K562 (cell line): ENCODE results near the gene SMC4.

Source experiments
- ETV6 ChIP-seq, 3 experiments: fragments of 150-350 bp in 1 of 3; sonication (generic) in 1 of 3; formaldehyde crosslinking in 1 of 3; IDR thresholded peaks; 2 replicates each; pipeline versions ENCODE4 v1.6.1 to v1.8.0; 2014 to 2022; ENCODE audit warnings: borderline replicate concordance in 2 of 3, low read depth in 2 of 3, antibody characterized with exemption in 1 of 3, low read length in 1 of 3, mild to moderate bottlenecking in 1 of 3, missing genetic modification reagents in 1 of 3
- EZH2 ChIP-seq: IDR thresholded peaks from 2 replicates; pipeline ENCODE4 v1.6.1; 2012; ENCODE audit warnings: low read depth, mild to moderate bottlenecking, inconsistent platforms, low read length, borderline replicate concordance
- GABPA ChIP-seq: fragments of 200-800 bp; sonication (Bioruptor generic); conservative IDR thresholded peaks from 2 replicates; pipeline ENCODE4 v1.6.1; 2016; ENCODE audit warnings: low read depth, missing genetic modification characterization, missing compliant biosample characterization
- HDAC2 ChIP-seq: fragments of 450-650 bp; IDR thresholded peaks from 2 replicates; pipeline ENCODE4 v1.6.1; 2016; ENCODE audit warnings: mild to moderate bottlenecking
- JUND ChIP-seq, 2 experiments: IDR thresholded peaks; 2 replicates in 1 of 2; 3 replicates in 1 of 2; pipeline ENCODE4 v1.6.1; 2011; ENCODE audit warnings: borderline replicate concordance in 2 of 2, low read depth in 2 of 2, low read length in 2 of 2, improper control_type of control experiment in 1 of 2, missing biosample characterization in 1 of 2, missing genetic modification characterization in 1 of 2, missing genetic modification reagents in 1 of 2
- NR2C2 ChIP-seq, 2 experiments: fragments of 200-800 bp in 1 of 2; sonication (Bioruptor generic) in 1 of 2; sonication (generic) in 1 of 2; formaldehyde crosslinking in 1 of 2; IDR thresholded peaks; 2 replicates each; pipeline versions ENCODE4 v1.6.1 to v1.8.0; 2016 to 2022; ENCODE audit warnings: mild to moderate bottlenecking in 1 of 2, missing compliant biosample characterization in 1 of 2, missing genetic modification characterization in 1 of 2, missing genetic modification reagents in 1 of 2
- RBM22 ChIP-seq: fragments of 200-400 bp; formaldehyde crosslinking; IDR thresholded peaks from 2 replicates; pipeline ENCODE4 v1.6.1; 2018; ENCODE audit warnings: low read length, low read depth; ENCODE audit not compliant: poor library complexity, severe bottlenecking
- SNIP1 ChIP-seq: fragments of 450-650 bp; IDR thresholded peaks from 2 replicates; pipeline ENCODE4 v1.7.1; 2017; ENCODE audit warnings: low read depth, mild to moderate bottlenecking
- SRSF9 ChIP-seq: fragments of 200-400 bp; formaldehyde crosslinking; IDR thresholded peaks from 2 replicates; pipeline ENCODE4 v1.6.1; 2017; ENCODE audit warnings: low read depth, low read length, borderline replicate concordance
- TF ChIP-seq, protein P1 (sequence below): fragments of 450-650 bp; formaldehyde crosslinking; IDR thresholded peaks from 2 replicates; pipeline ENCODE4 v1.4.0; 2020; ENCODE audit warnings: mild to moderate bottlenecking, mixed read lengths
- TF ChIP-seq, protein P2 (sequence below): sonication (generic); formaldehyde crosslinking; IDR thresholded peaks from 2 replicates; pipeline ENCODE4 v1.4.0; 2020; ENCODE audit warnings: mild to moderate bottlenecking, missing genetic modification reagents
- TF ChIP-seq, protein P3 (sequence below), 3 experiments: IDR thresholded peaks in 2 of 3; conservative IDR thresholded peaks in 1 of 3; 2 replicates each; pipeline ENCODE4 v1.5.1; 2011 to 2012; ENCODE audit warnings: low read length in 3 of 3, mild to moderate bottlenecking in 3 of 3, control low read depth in 2 of 3, improper control_type of control experiment in 1 of 3, inconsistent platforms in 1 of 3, low read depth in 1 of 3, mixed read lengths in 1 of 3, moderate library complexity in 1 of 3; ENCODE audit not compliant: insufficient read depth in 2 of 3
- TF ChIP-seq, protein P4 (sequence below): fragments of 150-350 bp; conservative IDR thresholded peaks from 2 replicates; pipeline ENCODE4 v1.6.1; 2014; ENCODE audit warnings: low read length

GRCh38 chr3:160434071-160434470, 34.6 kb downstream of the SMC4 start:
- TF ChIP-seq EZH2 (no peak), GABPA (tag) (no peak), SNIP1 (no peak), NR2C2 (CRISPR knock-in tag; IDR thresholded peaks at IDR 0.05) (no peak), NR2C2 (tag; IDR thresholded peaks at IDR 0.05) (no peak), SRSF9 (no peak), ETV6 (IDR thresholded peaks at IDR 0.05; ENCODE audit: borderline replicate concordance in 1 of 2, low read depth in 2 of 2, low read length in 1 of 2) (no peak), ETV6 (CRISPR knock-in tag; IDR thresholded peaks at IDR 0.05; ENCODE audit: borderline replicate concordance) (no peak), HDAC2 (no peak), JUND (IDR thresholded peaks at IDR 0.05; ENCODE audit: borderline replicate concordance, low read depth, low read length) (no peak), JUND (tag; IDR thresholded peaks at IDR 0.05; ENCODE audit: borderline replicate concordance, low read depth, low read length) (no peak), RBM22 (no peak)
- TF ChIP-seq, protein P1, sequence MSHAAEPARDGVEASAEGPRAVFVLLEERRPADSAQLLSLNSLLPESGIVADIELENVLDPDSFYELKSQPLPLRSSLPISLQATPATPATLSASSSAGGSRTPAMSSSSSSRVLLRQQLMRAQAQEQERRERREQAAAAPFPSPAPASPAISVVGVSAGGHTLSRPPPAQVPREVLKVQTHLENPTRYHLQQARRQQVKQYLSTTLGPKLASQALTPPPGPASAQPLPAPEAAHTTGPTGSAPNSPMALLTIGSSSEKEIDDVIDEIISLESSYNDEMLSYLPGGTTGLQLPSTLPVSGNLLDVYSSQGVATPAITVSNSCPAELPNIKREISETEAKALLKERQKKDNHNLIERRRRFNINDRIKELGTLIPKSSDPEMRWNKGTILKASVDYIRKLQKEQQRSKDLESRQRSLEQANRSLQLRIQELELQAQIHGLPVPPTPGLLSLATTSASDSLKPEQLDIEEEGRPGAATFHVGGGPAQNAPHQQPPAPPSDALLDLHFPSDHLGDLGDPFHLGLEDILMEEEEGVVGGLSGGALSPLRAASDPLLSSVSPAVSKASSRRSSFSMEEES (CRISPR knock-in tag), result no peak
- TF ChIP-seq, protein P2, sequence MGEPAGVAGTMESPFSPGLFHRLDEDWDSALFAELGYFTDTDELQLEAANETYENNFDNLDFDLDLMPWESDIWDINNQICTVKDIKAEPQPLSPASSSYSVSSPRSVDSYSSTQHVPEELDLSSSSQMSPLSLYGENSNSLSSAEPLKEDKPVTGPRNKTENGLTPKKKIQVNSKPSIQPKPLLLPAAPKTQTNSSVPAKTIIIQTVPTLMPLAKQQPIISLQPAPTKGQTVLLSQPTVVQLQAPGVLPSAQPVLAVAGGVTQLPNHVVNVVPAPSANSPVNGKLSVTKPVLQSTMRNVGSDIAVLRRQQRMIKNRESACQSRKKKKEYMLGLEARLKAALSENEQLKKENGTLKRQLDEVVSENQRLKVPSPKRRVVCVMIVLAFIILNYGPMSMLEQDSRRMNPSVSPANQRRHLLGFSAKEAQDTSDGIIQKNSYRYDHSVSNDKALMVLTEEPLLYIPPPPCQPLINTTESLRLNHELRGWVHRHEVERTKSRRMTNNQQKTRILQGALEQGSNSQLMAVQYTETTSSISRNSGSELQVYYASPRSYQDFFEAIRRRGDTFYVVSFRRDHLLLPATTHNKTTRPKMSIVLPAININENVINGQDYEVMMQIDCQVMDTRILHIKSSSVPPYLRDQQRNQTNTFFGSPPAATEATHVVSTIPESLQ (CRISPR knock-in tag), result no peak
- TF ChIP-seq, protein P3, sequence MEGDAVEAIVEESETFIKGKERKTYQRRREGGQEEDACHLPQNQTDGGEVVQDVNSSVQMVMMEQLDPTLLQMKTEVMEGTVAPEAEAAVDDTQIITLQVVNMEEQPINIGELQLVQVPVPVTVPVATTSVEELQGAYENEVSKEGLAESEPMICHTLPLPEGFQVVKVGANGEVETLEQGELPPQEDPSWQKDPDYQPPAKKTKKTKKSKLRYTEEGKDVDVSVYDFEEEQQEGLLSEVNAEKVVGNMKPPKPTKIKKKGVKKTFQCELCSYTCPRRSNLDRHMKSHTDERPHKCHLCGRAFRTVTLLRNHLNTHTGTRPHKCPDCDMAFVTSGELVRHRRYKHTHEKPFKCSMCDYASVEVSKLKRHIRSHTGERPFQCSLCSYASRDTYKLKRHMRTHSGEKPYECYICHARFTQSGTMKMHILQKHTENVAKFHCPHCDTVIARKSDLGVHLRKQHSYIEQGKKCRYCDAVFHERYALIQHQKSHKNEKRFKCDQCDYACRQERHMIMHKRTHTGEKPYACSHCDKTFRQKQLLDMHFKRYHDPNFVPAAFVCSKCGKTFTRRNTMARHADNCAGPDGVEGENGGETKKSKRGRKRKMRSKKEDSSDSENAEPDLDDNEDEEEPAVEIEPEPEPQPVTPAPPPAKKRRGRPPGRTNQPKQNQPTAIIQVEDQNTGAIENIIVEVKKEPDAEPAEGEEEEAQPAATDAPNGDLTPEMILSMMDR (IDR thresholded peaks at IDR 0.05 in 2 of 3, conservative IDR thresholded peaks at IDR 0.05 in 1 of 3; ENCODE audit: insufficient read depth in 2 of 3, low read depth in 1 of 3, low read length in 3 of 3), result no peak
- TF ChIP-seq, protein P4, sequence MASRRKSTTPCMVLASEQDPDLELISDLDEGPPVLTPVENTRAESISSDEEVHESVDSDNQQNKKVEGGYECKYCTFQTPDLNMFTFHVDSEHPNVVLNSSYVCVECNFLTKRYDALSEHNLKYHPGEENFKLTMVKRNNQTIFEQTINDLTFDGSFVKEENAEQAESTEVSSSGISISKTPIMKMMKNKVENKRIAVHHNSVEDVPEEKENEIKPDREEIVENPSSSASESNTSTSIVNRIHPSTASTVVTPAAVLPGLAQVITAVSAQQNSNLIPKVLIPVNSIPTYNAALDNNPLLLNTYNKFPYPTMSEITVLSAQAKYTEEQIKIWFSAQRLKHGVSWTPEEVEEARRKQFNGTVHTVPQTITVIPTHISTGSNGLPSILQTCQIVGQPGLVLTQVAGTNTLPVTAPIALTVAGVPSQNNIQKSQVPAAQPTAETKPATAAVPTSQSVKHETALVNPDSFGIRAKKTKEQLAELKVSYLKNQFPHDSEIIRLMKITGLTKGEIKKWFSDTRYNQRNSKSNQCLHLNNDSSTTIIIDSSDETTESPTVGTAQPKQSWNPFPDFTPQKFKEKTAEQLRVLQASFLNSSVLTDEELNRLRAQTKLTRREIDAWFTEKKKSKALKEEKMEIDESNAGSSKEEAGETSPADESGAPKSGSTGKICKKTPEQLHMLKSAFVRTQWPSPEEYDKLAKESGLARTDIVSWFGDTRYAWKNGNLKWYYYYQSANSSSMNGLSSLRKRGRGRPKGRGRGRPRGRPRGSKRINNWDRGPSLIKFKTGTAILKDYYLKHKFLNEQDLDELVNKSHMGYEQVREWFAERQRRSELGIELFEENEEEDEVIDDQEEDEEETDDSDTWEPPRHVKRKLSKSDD, result no peak
